ENCODE data around the gene ANO2.
"Not testable (repeated sequence)": the region's sequence is repeated elsewhere in the genome, so short reads cannot be mapped to it uniquely, and the experiment has no call there.

Gene ANO2

GRCh38 chr12:5568325-5568981, 376.6 kb downstream of the ANO2 start:
- no peak for DNase-seq

DNA sequence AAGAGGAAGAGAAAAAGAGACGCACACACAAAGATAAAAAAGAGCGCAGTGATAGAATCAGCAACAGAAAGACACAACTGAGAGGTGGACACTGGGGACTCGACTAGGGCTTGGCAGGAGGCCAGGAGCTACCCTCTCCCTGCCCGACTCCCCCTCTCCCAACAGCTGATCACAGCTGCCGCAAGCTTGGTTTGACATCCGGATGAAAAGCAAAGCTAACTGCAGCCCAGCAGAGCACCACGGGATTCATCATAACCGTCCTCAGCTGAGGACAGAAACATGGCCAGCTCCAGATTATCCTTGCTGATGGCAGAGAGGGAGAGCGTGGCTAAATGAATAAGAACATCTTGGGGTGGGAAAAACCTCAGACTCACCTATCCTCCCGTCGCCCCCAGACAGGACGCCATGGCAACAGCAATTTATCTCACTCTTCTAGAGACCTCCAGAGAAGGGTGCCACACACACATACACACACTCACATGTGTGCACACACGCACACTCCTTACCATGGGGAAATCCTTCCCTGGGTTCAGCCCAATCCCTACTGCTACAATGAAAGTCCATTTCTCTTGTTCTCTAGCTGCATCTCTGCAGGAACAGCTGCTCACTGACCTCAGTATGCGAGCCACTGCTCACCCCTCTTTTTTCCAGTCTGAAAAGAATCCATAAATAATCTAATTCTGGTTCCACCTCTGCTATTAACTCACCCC, 377.9 kb downstream of the ANO2 start:
- no peak for DNase-seq

GRCh38 chr12:5565933-5566599, 379.0 kb downstream of the ANO2 start:
- DNase-seq, result no peak

GRCh38 chr12:5562581-5562980, 382.5 kb downstream of the ANO2 start:
- no peak for DNase-seq

- DNase-seq, result no peak
These were observed 383.2 kb downstream of the ANO2 start for GRCh38 chr12:5561846-5562245.

GRCh38 chr12:5561057-5561456, 384.0 kb downstream of the ANO2 start:
- DNase-seq, result no peak

DNA sequence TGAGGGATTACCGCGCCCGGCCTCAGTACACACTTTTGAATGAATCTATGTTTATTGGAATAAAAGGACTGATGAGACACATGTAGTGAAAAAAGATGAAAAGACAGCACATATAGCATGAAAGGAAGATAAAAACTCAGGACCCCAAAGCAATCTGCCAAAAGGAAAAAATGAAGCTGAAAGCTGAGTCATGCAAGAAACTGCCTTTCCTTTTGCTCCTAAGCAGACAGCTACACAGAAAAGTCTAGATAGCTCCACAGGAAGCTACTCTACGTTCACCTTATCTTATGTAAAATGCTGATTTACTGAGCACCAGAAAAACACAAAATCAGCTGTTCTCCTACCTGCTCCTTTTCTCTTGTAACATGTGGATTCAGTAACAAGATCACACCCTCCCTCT, 384.8 kb downstream of the ANO2 start:
- no peak for DNase-seq

DNA sequence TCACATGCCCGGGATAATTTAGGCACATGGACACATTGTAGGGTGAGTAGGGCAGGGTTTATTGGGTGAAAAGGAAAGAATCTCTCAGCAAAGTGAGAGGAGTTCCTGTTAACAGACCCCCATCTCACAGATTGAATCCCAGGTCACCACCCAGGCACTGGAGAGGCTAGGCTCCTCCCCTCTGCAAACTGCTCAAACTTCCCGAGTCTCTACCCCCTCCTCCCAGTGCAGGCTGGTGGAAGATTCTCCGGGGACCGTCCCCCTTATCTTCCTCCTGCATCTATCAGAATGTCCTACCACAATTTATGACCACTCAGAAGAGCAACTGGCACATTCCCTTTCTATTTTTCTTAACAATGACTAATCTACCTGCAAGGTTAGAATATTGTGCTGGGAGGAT, 387.2 kb downstream of the ANO2 start:
- no peak for DNase-seq

GRCh38 chr12:5556946-5557673, 387.9 kb downstream of the ANO2 start:
- no peak for DNase-seq

- DNase-seq, result no peak
These were observed 388.9 kb downstream of the ANO2 start for GRCh38 chr12:5556033-5556614.

GRCh38 chr12:5554711-5555110, 390.3 kb downstream of the ANO2 start:
- DNase-seq, result no peak

DNA sequence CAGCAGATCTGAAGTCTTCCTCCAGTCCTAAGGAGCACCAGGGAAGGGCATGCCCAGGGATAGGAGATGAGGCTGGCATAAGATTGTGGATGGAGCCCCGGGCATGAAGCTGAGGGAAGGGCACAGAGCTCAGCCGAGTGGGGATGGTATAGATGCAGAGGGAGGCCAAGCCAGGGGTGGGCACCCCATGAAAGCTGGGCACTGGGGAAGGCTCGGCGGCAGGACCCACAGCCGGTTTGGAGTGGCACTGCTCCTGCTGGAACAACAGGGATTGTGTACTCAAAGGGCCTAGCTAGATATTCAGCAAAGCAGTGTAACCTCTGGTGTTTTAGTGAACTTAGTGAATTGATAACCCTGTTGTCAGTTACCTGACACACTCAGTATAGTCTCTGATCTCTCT, 396.0 kb downstream of the ANO2 start:
- DNase-seq, result no peak

GRCh38 chr12:5548152-5548943, 396.7 kb downstream of the ANO2 start:
- DNase-seq, result no peak

DNA sequence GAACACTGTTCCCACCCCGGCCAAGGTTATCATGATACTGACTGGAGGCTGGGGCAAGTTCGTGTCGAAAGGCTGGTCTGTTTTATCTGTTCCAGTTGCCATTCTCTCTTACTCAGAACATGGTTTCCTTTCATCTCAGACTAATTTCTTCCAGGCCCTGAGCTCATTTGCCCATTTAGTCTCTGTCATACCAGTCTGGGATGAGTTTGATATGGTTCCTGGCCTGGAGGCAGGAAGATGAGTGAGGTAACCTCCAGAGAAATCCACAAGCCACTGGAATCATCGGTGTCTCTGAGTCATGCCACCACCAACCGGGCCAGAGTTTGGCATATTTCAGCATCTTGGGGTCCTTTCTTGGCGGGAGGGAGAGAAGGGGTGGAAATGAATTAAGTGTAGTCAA, 398.4 kb downstream of the ANO2 start:
- no peak for DNase-seq

DNA sequence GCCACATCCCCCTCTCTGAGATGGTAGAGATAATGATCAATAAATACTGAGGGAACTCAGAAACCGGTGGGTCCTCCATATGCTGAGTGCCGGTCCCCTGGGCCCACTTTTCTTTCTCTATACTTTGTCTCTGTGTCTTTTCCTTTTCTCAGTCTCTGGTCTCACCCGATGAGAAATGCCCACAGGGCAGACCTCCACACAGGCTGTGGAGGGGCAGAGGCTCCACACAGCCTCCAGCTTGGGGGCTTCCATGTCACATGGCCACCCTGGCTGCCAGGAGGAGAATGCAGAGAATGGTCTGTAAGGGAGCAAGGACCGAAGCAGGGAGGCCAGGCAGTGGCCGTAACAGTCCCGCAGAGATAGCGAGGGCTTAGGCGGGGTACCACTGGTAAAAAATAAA, 407.3 kb downstream of the ANO2 start:
- DNase-seq, result no peak

- not testable (repeated sequence) for DNase-seq
These were observed 407.9 kb downstream of the ANO2 start for GRCh38 chr12:5537026-5537615.

DNA sequence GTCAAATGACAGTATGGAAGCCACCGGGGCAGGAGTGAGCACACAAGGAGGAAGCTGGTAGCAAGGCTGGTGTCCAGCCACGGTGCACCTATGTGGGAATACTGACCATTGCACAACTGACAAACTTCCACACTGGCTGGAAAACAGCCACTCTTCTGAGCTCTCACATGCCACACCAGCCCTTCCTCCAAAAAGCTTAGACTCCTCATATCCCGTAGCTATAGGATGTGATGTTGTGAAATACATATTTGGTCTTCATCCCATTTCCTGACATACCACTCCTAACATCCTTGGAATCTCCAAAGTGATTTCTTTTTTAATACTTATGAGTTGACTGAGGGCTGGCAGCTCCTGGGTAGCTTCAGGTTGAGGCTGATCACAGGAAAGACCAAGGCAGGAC, 409.5 kb downstream of the ANO2 start:
- DNase-seq, result no peak

DNA sequence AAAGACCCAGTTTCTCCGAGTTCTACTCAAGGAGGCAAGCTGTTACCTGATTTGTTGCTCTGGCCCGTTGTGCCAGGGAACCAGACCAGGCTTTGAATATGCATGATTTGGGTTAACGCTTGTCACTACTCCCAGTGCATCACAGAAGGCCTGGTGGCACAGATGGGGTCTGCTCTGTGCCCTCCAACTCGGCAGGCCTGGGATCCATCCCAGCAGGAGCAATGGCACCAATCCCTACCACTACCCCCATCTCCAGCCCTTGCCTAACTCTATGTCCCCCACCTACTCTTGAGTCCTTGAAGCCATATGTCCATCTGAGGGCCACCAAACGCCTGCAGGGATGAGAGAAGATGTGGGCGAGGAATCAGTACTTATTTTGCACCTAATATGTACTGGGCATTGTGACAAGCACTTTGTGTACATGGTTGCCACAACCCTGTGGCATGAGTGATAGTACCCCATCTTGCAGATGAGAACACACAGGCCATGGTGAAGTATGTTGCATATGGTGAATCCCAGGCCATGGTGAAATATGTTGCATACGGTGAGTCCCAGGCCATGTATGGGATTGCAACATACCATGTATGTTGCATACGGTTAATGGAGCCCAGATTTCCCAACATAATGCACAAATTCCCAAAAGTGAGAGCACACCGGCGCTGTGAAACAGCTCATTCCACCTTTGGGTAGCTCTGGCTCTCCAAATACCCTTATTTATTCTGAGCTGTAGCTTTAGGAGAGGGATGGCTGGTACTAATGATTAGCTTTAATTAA, 410.4 kb downstream of the ANO2 start:
- DNase-seq, result no peak

DNA sequence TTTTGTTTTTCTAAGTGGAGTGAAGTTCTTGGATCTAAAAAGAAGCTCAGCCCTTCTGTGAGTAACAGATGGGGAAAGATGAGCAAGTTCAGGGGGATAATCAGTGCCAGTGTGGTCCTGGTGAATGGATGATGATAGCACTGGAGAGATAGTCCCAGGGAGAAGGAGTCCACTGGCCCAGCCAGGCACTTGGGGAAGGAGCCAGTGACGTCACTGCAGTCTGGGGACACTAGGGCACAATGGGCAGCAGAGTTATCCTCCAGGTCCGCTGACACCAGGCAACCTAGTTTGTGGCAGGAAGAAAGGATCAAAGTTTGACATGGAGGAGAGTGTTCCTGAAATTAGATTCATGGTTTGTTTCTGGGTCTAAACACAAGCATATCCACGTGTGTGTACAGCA, 411.7 kb downstream of the ANO2 start:
- no peak for DNase-seq

- no peak for DNase-seq
These were observed 419.2 kb downstream of the ANO2 start for GRCh38 chr12:5525783-5526367.
